Erythroblast (primary cell): Measurements from ENCODE around the gene MTERF2.
A peak's percentile ranks its signal among the peaks of the same experiment; 100 is the strongest.

Source experiments
- GATA1 ChIP-seq: IDR thresholded peaks from 2 replicates; pipeline ENCODE4 v1.6.1; 2011; ENCODE audit warnings: low read depth, mild to moderate bottlenecking, control low read depth, low read length, moderate library complexity
- POLR2A ChIP-seq: IDR thresholded peaks from 2 replicates; pipeline ENCODE4 v1.6.1; 2011; ENCODE audit warnings: mild to moderate bottlenecking, low read length

GRCh38 chr12:106956048-106956578 lies 30.8 kb downstream of the MTERF2 start:
- peak; percentile 26 for TF ChIP-seq POLR2A
- no peak for TF ChIP-seq GATA1
